ENCODE results near the gene TRMT2B. TPM values are rescaled to one million over a fixed set of nuclear protein-coding genes. Genes with fewer than 3 reads are reported as not detected.

The TRMT2B gene
- total RNA-seq, 1 experiment from 2014 or later: 9.5 TPM

DNA sequence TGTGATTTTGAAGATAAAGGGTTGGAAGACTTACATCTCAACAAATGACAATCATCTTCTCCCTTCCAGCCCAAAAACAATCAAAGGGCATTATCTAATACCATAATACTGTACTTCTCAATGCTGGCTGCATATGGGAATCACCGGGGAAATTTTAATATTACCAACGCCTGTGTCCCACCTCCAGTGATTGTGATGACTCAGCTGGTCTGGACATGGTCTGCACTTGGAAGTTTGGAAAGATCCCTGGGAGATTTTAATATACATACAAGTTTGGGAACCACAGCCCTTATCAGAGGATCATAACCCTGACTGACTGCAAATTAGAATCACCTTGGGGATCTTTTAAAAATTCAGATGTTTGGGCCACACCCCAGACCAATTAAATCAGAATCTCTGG is 52.5 kb downstream of the TRMT2B start:
- Histone ChIP-seq H3K9ac (ENCODE audit: low read length) (no peak overlapping the region), H3K9me2 (ENCODE audit: insufficient read depth) (no peaks in the 10 kb centered on the region), H3K4me2 (ENCODE audit: low read length) (no peak overlapping the region), H3K4me1 (ENCODE audit: control insufficient read depth in 1 of 2, insufficient read depth in 2 of 2, low read length in 2 of 2) (peaks cover 12 to 23% of the 10 kb centered on the region in 2 experiments), H3K79me2 (ENCODE audit: insufficient read depth, low read length) (no peaks in the 10 kb centered on the region), H4K20me1 (ENCODE audit: insufficient read depth) (no peaks in the 10 kb centered on the region), H3K27ac (ENCODE audit: low read depth, low read length) (no peak overlapping the region), H3K4me3 (replicated peaks in 1 of 2; ENCODE audit: low read depth in 1 of 2, low read length in 2 of 2) (no peak overlapping the region), H3K9me3 (ENCODE audit: control insufficient read depth in 1 of 2, insufficient read depth in 1 of 2, low read depth in 1 of 2, low read length in 2 of 2) (no peaks in the 10 kb centered on the region), H2AFZ (ENCODE audit: low read depth, low read length, poor library complexity, severe bottlenecking) (no peak overlapping the region), H3K27me3 (ENCODE audit: insufficient read depth, low read length) (no peaks in the 10 kb centered on the region), H3K36me3 (ENCODE audit: control insufficient read depth in 1 of 2, insufficient read depth in 2 of 2, low read length in 2 of 2) (no peaks in the 10 kb centered on the region)
- ChIA-PET CTCF (no interaction called here), RAD21 (ENCODE audit: low non-redundant PET in 1 of 2, low total read pairs in 2 of 2, uncharacterized antibody in 2 of 2, unreplicated experiment in 2 of 2) (no interaction called here), POLR2A (interaction anchor here (0.9 kb wide), 1 partner anchor 13 kb away, joined by 3 read pairs; no protein-coding TSS in a partner anchor)
- no peak for DNase-seq (ENCODE audit: low read depth, low spot score)
- intact Hi-C loops (cut with micrococcal nuclease): no loop called here
- no peak for ATAC-seq
- no peak for TF ChIP-seq EZH2phosphoT487 (IDR thresholded peaks at IDR 0.05; ENCODE audit: borderline replicate concordance)
- TF ChIP-seq POLR2AphosphoS5 (IDR thresholded peaks at IDR 0.05; ENCODE audit: low read depth, low read length): no peak
- TF ChIP-seq SRF (IDR thresholded peaks at IDR 0.05; ENCODE audit: low read depth): no peak
- no peak for TF ChIP-seq SP1 (IDR thresholded peaks at IDR 0.05; ENCODE audit: low read depth)
- TF ChIP-seq, protein P1, sequence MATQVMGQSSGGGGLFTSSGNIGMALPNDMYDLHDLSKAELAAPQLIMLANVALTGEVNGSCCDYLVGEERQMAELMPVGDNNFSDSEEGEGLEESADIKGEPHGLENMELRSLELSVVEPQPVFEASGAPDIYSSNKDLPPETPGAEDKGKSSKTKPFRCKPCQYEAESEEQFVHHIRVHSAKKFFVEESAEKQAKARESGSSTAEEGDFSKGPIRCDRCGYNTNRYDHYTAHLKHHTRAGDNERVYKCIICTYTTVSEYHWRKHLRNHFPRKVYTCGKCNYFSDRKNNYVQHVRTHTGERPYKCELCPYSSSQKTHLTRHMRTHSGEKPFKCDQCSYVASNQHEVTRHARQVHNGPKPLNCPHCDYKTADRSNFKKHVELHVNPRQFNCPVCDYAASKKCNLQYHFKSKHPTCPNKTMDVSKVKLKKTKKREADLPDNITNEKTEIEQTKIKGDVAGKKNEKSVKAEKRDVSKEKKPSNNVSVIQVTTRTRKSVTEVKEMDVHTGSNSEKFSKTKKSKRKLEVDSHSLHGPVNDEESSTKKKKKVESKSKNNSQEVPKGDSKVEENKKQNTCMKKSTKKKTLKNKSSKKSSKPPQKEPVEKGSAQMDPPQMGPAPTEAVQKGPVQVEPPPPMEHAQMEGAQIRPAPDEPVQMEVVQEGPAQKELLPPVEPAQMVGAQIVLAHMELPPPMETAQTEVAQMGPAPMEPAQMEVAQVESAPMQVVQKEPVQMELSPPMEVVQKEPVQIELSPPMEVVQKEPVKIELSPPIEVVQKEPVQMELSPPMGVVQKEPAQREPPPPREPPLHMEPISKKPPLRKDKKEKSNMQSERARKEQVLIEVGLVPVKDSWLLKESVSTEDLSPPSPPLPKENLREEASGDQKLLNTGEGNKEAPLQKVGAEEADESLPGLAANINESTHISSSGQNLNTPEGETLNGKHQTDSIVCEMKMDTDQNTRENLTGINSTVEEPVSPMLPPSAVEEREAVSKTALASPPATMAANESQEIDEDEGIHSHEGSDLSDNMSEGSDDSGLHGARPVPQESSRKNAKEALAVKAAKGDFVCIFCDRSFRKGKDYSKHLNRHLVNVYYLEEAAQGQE (IDR thresholded peaks at IDR 0.05; ENCODE audit: low read depth): no peak
- TF ChIP-seq, protein P2, sequence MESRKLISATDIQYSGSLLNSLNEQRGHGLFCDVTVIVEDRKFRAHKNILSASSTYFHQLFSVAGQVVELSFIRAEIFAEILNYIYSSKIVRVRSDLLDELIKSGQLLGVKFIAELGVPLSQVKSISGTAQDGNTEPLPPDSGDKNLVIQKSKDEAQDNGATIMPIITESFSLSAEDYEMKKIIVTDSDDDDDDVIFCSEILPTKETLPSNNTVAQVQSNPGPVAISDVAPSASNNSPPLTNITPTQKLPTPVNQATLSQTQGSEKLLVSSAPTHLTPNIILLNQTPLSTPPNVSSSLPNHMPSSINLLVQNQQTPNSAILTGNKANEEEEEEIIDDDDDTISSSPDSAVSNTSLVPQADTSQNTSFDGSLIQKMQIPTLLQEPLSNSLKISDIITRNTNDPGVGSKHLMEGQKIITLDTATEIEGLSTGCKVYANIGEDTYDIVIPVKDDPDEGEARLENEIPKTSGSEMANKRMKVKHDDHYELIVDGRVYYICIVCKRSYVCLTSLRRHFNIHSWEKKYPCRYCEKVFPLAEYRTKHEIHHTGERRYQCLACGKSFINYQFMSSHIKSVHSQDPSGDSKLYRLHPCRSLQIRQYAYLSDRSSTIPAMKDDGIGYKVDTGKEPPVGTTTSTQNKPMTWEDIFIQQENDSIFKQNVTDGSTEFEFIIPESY (IDR thresholded peaks at IDR 0.05; ENCODE audit: extremely low read depth, insufficient replicate concordance, low read length): no peak
- TF ChIP-seq SIN3A (IDR thresholded peaks at IDR 0.05; ENCODE audit: low read depth): no peak
- TF ChIP-seq CBX3 (IDR thresholded peaks at IDR 0.05; ENCODE audit: low read depth): no peak
- BruUV-seq (replicated peaks): no TSS peak

Data from HCT116 (cell line).